OCI-LY1 (cell line): Measurements from ENCODE around the gene EBI3.

ENCODE experiments used
- H2AFZ ChIP-seq: fragments of 200-600 bp; sonication (generic), shearing (Covaris generic); 2 replicates; pipeline ENCODE4 v1.6.0; 2014; ENCODE audit warnings: antibody characterized with exemption, mild to moderate bottlenecking, low read length
- H3F3A ChIP-seq: fragments of 200-600 bp; sonication (generic), shearing (Covaris generic); 2 replicates; pipeline ENCODE4 v1.6.0; 2014; ENCODE audit warnings: mild to moderate bottlenecking, antibody characterized with exemption, low read length, moderate library complexity; ENCODE audit not compliant: insufficient read depth
- H3K27ac ChIP-seq: fragments of 200-600 bp; sonication (generic); 2 replicates; pipeline ENCODE4 v1.5.1; 2014; ENCODE audit warnings: low read length, mixed run types, mild to moderate bottlenecking, low read depth; ENCODE audit not compliant: poor library complexity, severe bottlenecking
- H3K27me3 ChIP-seq: fragments of 200-600 bp; sonication (generic); 2 replicates; pipeline ENCODE4 v1.6.0; 2014; ENCODE audit warnings: antibody characterized with exemption, mild to moderate bottlenecking, low read length, moderate library complexity; ENCODE audit not compliant: insufficient read depth
- H3K36me3 ChIP-seq: fragments of 200-600 bp; sonication (generic); 2 replicates; pipeline ENCODE4 v1.6.1; 2014; ENCODE audit warnings: mild to moderate bottlenecking, antibody characterized with exemption, low read length, moderate library complexity, mixed read lengths; ENCODE audit not compliant: insufficient read depth
- H3K4me1 ChIP-seq: fragments of 200-600 bp; sonication (generic); 2 replicates; pipeline ENCODE4 v1.5.1; 2014; ENCODE audit warnings: mild to moderate bottlenecking, low read length, moderate library complexity; ENCODE audit not compliant: insufficient read depth, severe bottlenecking
- H3K4me2 ChIP-seq: fragments of 200-600 bp; sonication (generic), shearing (Covaris generic); 2 replicates; pipeline ENCODE4 v1.6.1; 2014; ENCODE audit warnings: low read length
- H3K4me3 ChIP-seq: fragments of 200-600 bp; sonication (generic); 2 replicates; pipeline ENCODE4 v1.5.1; 2014; ENCODE audit warnings: low read length, low read depth, mild to moderate bottlenecking, mixed read lengths; ENCODE audit not compliant: poor library complexity, severe bottlenecking
- H3K79me2 ChIP-seq: fragments of 200-600 bp; shearing (Covaris generic); 2 replicates; pipeline ENCODE4 v1.6.1; 2016; ENCODE audit warnings: mixed run types, low read length, mixed read lengths; ENCODE audit not compliant: insufficient read depth
- H3K9ac ChIP-seq: fragments of 200-600 bp; sonication (generic), shearing (Covaris generic); 2 replicates; pipeline ENCODE4 v1.6.1; 2014; ENCODE audit warnings: mild to moderate bottlenecking, low read length, mixed read lengths
- H3K9me2 ChIP-seq: fragments of 200-600 bp; sonication (generic), shearing (Covaris generic); 2 replicates; pipeline ENCODE4 v1.6.1; 2014; ENCODE audit warnings: low read depth, mild to moderate bottlenecking, low read length, mixed read lengths
- H3K9me3 ChIP-seq: fragments of 200-600 bp; shearing (Covaris generic); 2 replicates; pipeline ENCODE4 v1.6.1; 2014; ENCODE audit warnings: low read length, mixed read lengths
- H4K20me1 ChIP-seq: fragments of 200-600 bp; sonication (generic), shearing (Covaris generic); 2 replicates; pipeline ENCODE4 v1.6.0; 2016; ENCODE audit warnings: mild to moderate bottlenecking, low read length; ENCODE audit not compliant: insufficient read depth
- EZH2 ChIP-seq: fragments of 200-600 bp; sonication (generic), shearing (Covaris generic); IDR thresholded peaks from 2 replicates; pipeline ENCODE4 v1.8.0; 2017; ENCODE audit warnings: borderline replicate concordance, mixed run types, mild to moderate bottlenecking, antibody characterized with exemption, low read length, moderate library complexity, mixed read lengths
- TF ChIP-seq, protein P1 (sequence below): fragments of 200-600 bp; sonication (generic), shearing (Covaris generic); IDR thresholded peaks from 2 replicates; pipeline ENCODE4 v1.5.1; 2017; ENCODE audit warnings: mild to moderate bottlenecking, antibody characterized with exemption, low read length, moderate library complexity, mixed read lengths

Gene EBI3

DNA sequence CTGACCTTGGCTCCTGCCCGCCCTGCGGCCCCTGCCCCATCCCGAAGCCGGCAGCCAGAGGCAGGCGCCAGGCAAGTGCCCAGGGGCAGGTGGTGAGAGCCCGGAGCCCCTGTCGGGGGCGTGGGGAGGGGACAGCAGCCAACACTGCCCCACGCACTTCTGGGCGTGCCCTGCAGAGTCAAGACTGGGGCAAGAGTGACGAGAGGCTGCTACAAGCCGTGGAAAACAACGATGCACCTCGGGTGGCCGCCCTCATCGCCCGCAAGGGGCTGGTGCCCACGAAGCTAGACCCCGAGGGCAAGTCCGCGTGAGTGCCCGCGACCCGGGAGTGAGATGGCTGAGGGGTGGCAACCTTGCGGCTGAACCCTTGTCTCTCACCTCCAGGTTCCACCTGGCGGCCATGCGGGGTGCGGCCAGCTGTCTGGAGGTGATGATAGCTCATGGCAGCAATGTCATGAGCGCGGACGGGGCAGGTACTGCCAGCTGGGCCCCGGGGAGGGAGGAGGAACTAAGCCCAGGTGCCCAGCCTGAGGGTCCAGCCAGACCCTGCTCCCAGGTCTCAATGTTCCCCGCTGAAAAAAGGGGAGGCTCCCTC is 29.5 kb upstream of the EBI3 start:
- no peaks in the 10 kb centered on the region for H4K20me1 ChIP-seq
- no peak overlapping the region for H3K9ac ChIP-seq
- peaks cover 4% of the 10 kb centered on the region; the same call in 1 of the 2 replicates for H3K27me3 ChIP-seq
- no peak overlapping the region for H3K4me3 ChIP-seq
- H3K9me3 ChIP-seq = peaks cover 3% of the 10 kb centered on the region; the same call in 1 of the 2 replicates
- H3K79me2 ChIP-seq = no peaks in the 10 kb centered on the region
- TF ChIP-seq EZH2 = no peak
- TF ChIP-seq, protein P1, sequence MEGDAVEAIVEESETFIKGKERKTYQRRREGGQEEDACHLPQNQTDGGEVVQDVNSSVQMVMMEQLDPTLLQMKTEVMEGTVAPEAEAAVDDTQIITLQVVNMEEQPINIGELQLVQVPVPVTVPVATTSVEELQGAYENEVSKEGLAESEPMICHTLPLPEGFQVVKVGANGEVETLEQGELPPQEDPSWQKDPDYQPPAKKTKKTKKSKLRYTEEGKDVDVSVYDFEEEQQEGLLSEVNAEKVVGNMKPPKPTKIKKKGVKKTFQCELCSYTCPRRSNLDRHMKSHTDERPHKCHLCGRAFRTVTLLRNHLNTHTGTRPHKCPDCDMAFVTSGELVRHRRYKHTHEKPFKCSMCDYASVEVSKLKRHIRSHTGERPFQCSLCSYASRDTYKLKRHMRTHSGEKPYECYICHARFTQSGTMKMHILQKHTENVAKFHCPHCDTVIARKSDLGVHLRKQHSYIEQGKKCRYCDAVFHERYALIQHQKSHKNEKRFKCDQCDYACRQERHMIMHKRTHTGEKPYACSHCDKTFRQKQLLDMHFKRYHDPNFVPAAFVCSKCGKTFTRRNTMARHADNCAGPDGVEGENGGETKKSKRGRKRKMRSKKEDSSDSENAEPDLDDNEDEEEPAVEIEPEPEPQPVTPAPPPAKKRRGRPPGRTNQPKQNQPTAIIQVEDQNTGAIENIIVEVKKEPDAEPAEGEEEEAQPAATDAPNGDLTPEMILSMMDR = peak; percentile 25; the same call in 1 of the 2 replicates
- no peaks in the 10 kb centered on the region for H3K9me2 ChIP-seq
- no peaks in the 10 kb centered on the region for H3K36me3 ChIP-seq
- H3K27ac ChIP-seq = no peak overlapping the region
- no peaks in the 10 kb centered on the region for H3F3A ChIP-seq
- no peak overlapping the region for H2AFZ ChIP-seq
- H3K4me1 ChIP-seq = peaks cover 4% of the 10 kb centered on the region
- H3K4me2 ChIP-seq = no peak overlapping the region

DNA sequence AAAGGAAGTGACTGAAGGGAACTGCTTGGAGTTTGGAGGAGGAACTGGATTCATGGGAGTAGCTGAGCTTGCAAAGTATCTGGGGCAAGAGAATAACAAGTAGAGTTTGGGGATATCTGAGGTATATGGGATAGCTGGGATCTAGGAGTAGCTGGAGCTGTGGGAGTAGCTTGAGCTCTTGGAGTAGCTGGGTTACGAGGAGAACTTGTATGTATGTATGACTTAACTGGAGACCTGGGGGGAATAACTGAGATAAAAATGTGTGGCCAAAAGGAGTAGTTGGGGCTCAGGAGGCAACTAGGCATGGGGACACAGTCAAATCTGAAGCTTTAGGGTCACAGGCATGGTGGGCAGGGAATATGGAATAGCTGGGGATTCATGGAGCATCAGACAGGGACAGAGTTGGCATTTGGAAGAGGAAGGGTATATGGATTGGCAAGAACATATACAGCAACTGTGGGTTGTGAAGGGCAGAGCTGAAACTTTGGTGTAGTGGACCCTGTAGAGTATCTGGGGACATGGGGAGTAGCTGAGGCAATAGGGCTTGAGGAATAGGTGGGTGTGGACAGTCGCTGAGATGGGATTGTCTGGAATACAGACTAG is 28.3 kb upstream of the EBI3 start:
- Histone ChIP-seq H3F3A (no peaks in the 10 kb centered on the region), H3K27me3 (no peaks in the 10 kb centered on the region; the same call in 1 of the 2 replicates), H3K4me2 (no peak overlapping the region), H3K9me3 (peaks cover 3% of the 10 kb centered on the region; the same call in 1 of the 2 replicates), H3K9ac (no peak overlapping the region), H2AFZ (no peak overlapping the region), H3K36me3 (no peaks in the 10 kb centered on the region), H4K20me1 (no peaks in the 10 kb centered on the region), H3K9me2 (no peaks in the 10 kb centered on the region), H3K27ac (no peak overlapping the region), H3K4me1 (peaks cover 4% of the 10 kb centered on the region), H3K4me3 (no peak overlapping the region), H3K79me2 (no peaks in the 10 kb centered on the region)
- TF ChIP-seq, protein P1 = no peak
- TF ChIP-seq EZH2 = no peak

- no peak overlapping the region for H3K9ac ChIP-seq
- H4K20me1 ChIP-seq = no peaks in the 10 kb centered on the region
- H3K27ac ChIP-seq = no peak overlapping the region
- H3K4me3 ChIP-seq = no peak overlapping the region
- H3K9me3 ChIP-seq = peaks cover 3% of the 10 kb centered on the region; the same call in 1 of the 2 replicates
- H3K79me2 ChIP-seq = no peaks in the 10 kb centered on the region
- TF ChIP-seq, protein P1 = no peak
- no peak for TF ChIP-seq EZH2
- no peaks in the 10 kb centered on the region for H3K9me2 ChIP-seq
- H3K4me1 ChIP-seq = peaks cover 4% of the 10 kb centered on the region
- H2AFZ ChIP-seq = no peak overlapping the region
- no peaks in the 10 kb centered on the region for H3F3A ChIP-seq
- H3K4me2 ChIP-seq = no peak overlapping the region
- no peaks in the 10 kb centered on the region; the same call in 1 of the 2 replicates for H3K27me3 ChIP-seq
- H3K36me3 ChIP-seq = no peaks in the 10 kb centered on the region
These were observed 27.5 kb upstream of the EBI3 start for GRCh38 chr19:4201798-4202197.
